HG02798 (cell line): ENCODE measurements around the gene POFUT2.

Experiments
- ATAC-seq: cut with Tn5 transposase; IDR thresholded peaks from one replicate; pipeline ENCODE4 v1.9.1; 2021; ENCODE audit warnings: mild to moderate bottlenecking; ENCODE audit not compliant: unreplicated experiment, poor library complexity

POFUT2 gene

GRCh38 chr21:45228656-45229240 lies 58.9 kb downstream of the POFUT2 start:
- ATAC-seq, result no peak

- no peak for ATAC-seq
Observed at GRCh38 chr21:45228171-45228641, 59.5 kb downstream of the POFUT2 start.

DNA sequence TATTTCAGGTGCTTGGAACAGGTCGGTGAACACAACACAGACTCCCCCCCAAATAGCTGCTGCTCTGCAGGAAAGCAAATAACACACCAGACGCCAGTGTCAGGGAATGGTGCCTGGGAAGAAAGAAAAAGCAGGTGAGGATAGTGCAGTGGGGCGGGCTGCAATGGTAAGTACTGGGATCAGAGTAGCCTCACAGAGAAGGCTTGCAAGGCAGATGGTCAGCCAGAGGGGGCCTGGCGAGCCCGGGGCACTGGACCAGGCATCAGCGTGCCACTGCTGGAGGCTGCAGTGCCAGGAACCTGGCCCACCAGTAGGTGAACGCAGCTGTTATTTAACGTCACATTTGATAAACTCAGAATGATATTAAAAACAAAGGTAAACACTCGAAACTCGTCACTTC lies 60.0 kb downstream of the POFUT2 start:
- ATAC-seq, result no peak

GRCh38 chr21:45226540-45227326 lies 61.0 kb downstream of the POFUT2 start:
- no peak for ATAC-seq

DNA sequence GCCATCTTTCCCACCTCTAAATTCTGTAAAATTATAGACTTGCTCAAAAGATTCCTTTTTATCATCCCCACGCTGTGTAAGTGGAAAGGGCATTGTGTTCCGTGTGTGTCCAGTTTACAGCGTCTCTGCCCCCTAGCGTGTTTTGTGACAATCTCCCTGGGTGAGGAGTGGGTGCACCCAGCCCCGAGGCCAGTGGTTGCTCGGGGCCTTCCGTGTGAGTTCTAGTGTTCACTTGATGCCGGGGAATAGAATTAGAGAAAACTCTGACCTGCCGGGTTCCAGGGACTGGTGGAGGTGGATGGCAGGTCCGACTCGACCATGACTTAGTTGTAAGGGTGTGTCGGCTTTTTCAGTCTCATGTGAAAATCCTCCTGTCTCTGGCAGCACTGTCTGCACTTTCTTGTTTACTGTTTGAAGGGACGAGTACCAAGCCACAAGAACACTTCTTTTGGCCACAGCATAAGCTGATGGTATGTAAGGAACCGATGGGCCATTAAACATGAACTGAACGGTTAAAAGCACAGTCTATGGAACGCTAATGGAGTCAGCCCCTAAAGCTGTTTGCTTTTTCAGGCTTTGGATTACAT lies 61.9 kb downstream of the POFUT2 start:
- ATAC-seq, result no peak

DNA sequence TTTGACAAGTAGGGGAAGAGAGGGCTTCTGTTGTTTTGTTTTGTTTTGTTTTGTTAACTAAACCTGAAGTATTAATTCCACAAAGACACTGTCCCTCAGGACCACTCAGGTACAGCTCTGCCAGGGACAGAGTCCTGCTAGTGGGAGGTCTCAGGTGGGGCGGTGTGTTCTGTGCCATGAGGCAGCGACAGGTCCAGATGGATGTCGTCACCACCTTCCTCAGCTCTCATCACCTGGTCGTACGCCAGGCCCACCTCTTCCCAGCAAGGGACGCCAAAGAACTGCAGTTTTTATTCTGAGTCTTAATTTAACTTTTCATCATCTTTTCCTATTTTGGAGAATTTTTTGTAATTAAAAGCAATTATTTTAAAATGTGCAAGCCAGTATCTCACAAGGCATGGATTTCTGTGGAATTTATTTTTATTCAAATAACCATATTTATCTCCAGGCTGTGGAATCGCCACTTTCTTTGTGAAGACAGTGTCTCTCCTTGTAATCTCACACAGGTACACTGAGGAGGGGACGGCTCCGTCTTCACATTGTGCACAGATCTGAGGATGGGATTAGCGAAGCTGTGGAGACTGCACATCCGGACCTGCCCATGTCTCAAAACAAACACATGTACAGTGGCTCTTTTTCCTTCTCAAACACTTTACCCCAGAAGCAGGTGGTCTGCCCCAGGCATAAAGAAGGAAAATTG lies 62.5 kb downstream of the POFUT2 start:
- no peak for ATAC-seq

DNA sequence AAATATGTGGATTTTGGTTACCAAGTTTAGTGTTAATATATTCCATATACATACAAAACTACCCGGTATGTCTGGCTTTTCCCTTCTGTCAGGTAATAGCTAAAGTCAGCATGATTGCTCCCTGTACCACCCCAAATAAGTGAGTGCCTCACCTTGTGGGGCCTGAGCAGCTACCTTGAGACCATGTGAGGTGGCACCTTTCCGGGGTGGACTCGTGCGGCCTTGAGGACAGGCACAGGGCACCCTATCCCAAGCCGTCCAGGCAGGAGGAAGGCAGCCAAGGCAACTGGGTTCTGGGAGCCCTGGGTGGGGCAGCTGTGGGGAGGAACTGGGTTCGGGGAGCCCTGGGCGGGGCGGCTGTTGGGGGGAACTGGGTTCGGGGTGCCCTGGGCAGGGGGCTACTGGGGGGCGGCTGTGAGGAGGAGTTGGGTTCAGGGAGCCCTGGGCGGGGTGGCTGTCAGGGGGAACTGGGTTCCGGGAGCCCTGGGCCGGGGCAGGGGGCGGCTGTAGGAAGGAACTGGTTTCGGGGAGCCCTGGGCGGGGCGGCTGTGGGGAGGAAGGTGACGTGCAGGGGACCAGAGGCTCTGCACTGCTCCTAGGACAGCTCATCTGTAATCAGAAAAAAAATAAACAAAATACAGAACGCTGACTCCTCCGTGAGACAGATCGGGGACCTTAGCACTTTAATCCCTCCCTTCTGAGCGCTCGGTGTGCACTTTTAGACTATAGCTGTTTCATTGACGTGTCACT lies 63.3 kb downstream of the POFUT2 start:
- ATAC-seq, result no peak

- no peak for ATAC-seq
Observed at GRCh38 chr21:45223236-45224185, 64.2 kb downstream of the POFUT2 start.

DNA sequence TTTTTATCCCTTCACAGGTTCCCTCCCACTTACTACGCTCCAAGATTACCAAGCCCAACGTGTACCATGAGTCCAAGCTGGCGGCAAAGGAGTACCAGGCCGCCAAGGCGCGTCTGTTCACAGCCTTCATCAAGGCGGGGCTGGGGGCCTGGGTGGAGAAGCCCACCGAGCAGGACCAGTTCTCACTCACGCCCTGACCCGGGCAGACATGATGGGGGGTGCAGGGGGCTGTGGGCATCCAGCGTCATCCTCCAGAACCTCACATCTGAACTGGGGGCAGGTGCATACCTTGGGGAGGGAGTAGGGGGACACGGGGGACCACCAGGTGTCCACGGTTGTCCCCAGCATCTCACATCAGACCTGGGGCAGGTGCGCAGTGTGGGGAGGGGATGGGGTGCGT lies 65.7 kb downstream of the POFUT2 start:
- ATAC-seq, result no peak

GRCh38 chr21:45220714-45221490 lies 66.8 kb downstream of the POFUT2 start:
- no peak for ATAC-seq

DNA sequence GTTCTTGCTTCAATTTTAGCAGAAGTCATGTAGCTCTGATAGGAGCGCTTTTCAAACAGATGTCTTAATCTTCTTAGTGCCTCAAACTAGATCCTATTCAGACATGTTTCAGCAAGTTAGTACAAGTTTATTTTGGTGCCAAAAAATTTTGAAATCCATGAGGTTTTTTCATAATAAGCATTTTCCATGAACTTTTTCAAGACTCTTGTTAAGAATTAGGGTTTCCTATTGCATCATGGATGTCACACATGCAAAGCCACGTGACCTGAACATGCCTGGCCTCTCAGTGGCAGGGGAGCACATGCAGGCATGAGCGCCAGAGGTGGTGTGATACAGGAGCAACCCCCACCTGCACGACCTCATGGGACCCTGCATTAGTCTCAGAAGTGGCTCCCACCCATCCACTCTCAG lies 67.6 kb downstream of the POFUT2 start:
- ATAC-seq, result no peak

DNA sequence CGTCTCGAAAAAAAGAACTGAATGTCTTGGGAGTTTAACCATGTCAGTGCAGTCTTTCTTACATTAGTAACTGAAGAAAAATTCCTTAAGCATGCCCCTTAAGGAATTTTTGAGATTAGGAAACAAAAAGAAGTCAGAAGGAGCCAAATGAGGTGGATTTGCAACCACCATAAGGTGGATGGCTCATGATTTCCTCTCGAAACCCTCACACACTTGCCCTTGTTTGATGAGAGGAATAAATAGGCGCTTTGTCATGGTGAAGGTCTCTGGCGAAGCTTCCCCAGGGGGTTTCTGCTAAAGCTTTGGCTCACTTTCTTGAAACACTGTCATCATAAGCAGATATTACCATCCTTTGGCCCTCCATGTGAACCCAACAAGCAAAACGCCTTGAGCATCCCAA lies 68.2 kb downstream of the POFUT2 start:
- ATAC-seq, result no peak

GRCh38 chr21:45217010-45217409 lies 70.7 kb downstream of the POFUT2 start:
- ATAC-seq, result no peak

GRCh38 chr21:45215213-45215612 lies 72.5 kb downstream of the POFUT2 start:
- ATAC-seq, result no peak
